HepG2 (cell line): ENCODE data around the gene CCDC73. TPM values are rescaled to one million over a fixed set of nuclear protein-coding genes. Genes with fewer than 3 reads are reported as not detected.
"Not testable (repeated sequence)": the region's sequence is repeated elsewhere in the genome, so short reads cannot be mapped to it uniquely, and the experiment has no call there.

Experiments used
- ATAC-seq: fragments of 200-7000 bp; cut with Tn5 transposase; 3 replicates; pipeline ENCODE4 v1.9.1; 2020; ENCODE audit warnings: mild to moderate bottlenecking, moderate library complexity
- BruUV-seq: library from RNA; stranded (reverse); fragments of 400-500 nt; replicated peaks from 2 replicates; lab custom pipeline; 2021; lab: Mats Ljungman, UMichigan
- CTCF ChIA-PET: fragments of 300-600 bp; formaldehyde crosslinking; extraction: SDS; loops from one replicate; lab custom pipeline; 2021; ENCODE audit warnings: low total read pairs, inconsistent platforms, low intra/inter-chr PET ratio; lab: Yijun Ruan, JAX
- POLR2A ChIA-PET: fragments of 350-600 bp; sonication (Branson Sonifier 250); formaldehyde crosslinking; loops from one replicate; lab custom pipeline; 2020; ENCODE audit warnings: antibody characterized with exemption, inconsistent platforms; lab: Yijun Ruan, JAX
- DNase-seq: peaks from one replicate; pipeline ENCODE4 v3.0.0-alpha.2; 2015; ENCODE audit warnings: low spot score
- FAIRE-seq: peaks from 3 replicates; lab custom pipeline; 2011; peaks lifted over from hg19 to GRCh38; lab: Jason Lieb, UNC
- H2AFZ ChIP-seq: one replicate; pipeline ENCODE4 v1.6.1; 2011; ENCODE audit warnings: low read length, inconsistent platforms
- H3K27ac ChIP-seq: fragments of 300-600 bp; 3 replicates; pipeline ENCODE4 v1.8.0; 2011; ENCODE audit warnings: mixed run types, mild to moderate bottlenecking, mixed read lengths, low read length, inconsistent platforms; ENCODE audit not compliant: insufficient read depth; ENCODE audit errors: extremely low read length
- H3K27me3 ChIP-seq, 2 experiments: fragments of 200-600 bp in 1 of 2; 2 replicates in 1 of 2; 3 replicates in 1 of 2; pipeline versions ENCODE4 v1.6.0 to v1.8.0; 2011; ENCODE audit warnings: low read length in 2 of 2, mild to moderate bottlenecking in 2 of 2, moderate library complexity in 2 of 2, inconsistent platforms in 1 of 2; ENCODE audit not compliant: insufficient read depth in 2 of 2, control insufficient read depth in 1 of 2
- H3K36me3 ChIP-seq, 2 experiments: fragments of 200-600 bp in 1 of 2; replicated peaks in 1 of 2; 2 replicates in 1 of 2; 3 replicates in 1 of 2; pipeline versions ENCODE4 v1.5.1 to v1.8.0; 2011; ENCODE audit warnings: low read length in 2 of 2, inconsistent platforms in 1 of 2; ENCODE audit not compliant: insufficient read depth in 2 of 2, control insufficient read depth in 1 of 2
- H3K4me1 ChIP-seq: 2 replicates; pipeline ENCODE4 v1.5.1; 2012; ENCODE audit warnings: low read length, inconsistent platforms; ENCODE audit not compliant: insufficient read depth
- H3K4me2 ChIP-seq: 2 replicates; pipeline ENCODE4 v1.6.0; 2011; ENCODE audit warnings: low read depth, low read length, inconsistent platforms
- H3K4me3 ChIP-seq, 3 experiments: fragments of 200-600 bp in 1 of 3; sonication (generic), shearing (Covaris generic) in 1 of 3; replicated peaks in 1 of 3; 2 replicates each; pipeline ENCODE4 v1.5.1; 2011 to 2016; ENCODE audit warnings: low read length in 3 of 3, inconsistent platforms in 2 of 3, low read depth in 2 of 3, mild to moderate bottlenecking in 2 of 3, control low read depth in 1 of 3, mixed read lengths in 1 of 3; ENCODE audit not compliant: insufficient read depth in 1 of 3
- H3K79me2 ChIP-seq: one replicate; pipeline ENCODE4 v1.6.1; 2011; ENCODE audit warnings: low read length, inconsistent platforms; ENCODE audit not compliant: insufficient read depth
- H3K9ac ChIP-seq: 2 replicates; pipeline ENCODE4 v1.6.0; 2011; ENCODE audit warnings: mild to moderate bottlenecking, low read depth, low read length, inconsistent platforms; ENCODE audit not compliant: insufficient read depth
- H3K9me3 ChIP-seq: 2 replicates; pipeline ENCODE4 v1.5.1; 2012; ENCODE audit warnings: mild to moderate bottlenecking, low read length
- H4K20me1 ChIP-seq: 2 replicates; pipeline ENCODE4 v1.6.0; 2011; ENCODE audit warnings: inconsistent platforms, mild to moderate bottlenecking, low read length, moderate library complexity; ENCODE audit not compliant: insufficient read depth
- ARHGAP35 ChIP-seq: sonication (generic); formaldehyde crosslinking; IDR thresholded peaks from 2 replicates; pipeline ENCODE4 v1.9.0; 2022; ENCODE audit warnings: mild to moderate bottlenecking, inconsistent platforms, moderate library complexity, missing genetic modification reagents, borderline replicate concordance
- MBD4 ChIP-seq: IDR thresholded peaks from 2 replicates; pipeline ENCODE4 v1.6.1; 2012; ENCODE audit warnings: low read length, inconsistent platforms, borderline replicate concordance
- PCBP1 ChIP-seq: fragments of 200-400 bp; formaldehyde crosslinking; IDR thresholded peaks from 2 replicates; pipeline ENCODE4 v1.6.1; 2017; ENCODE audit warnings: mild to moderate bottlenecking, low read depth, low read length, borderline replicate concordance
- PHF20 ChIP-seq: sonication (generic); formaldehyde crosslinking; IDR thresholded peaks from 2 replicates; pipeline ENCODE4 v1.5.0; 2020; ENCODE audit warnings: mild to moderate bottlenecking, missing genetic modification reagents
- SRF ChIP-seq: IDR thresholded peaks from 2 replicates; pipeline ENCODE4 v1.6.1; 2011; ENCODE audit warnings: mild to moderate bottlenecking, low read depth, low read length, moderate library complexity
- TSC22D2 ChIP-seq: sonication (generic); formaldehyde crosslinking; IDR thresholded peaks from 2 replicates; pipeline ENCODE4 v1.5.1; 2020; ENCODE audit warnings: missing genetic modification reagents, mild to moderate bottlenecking, borderline replicate concordance
- ZFP36L2 ChIP-seq: sonication (generic); formaldehyde crosslinking; IDR thresholded peaks from 2 replicates; pipeline ENCODE4 v1.4.0; 2020; ENCODE audit warnings: missing genetic modification reagents
- ZFP37 ChIP-seq: sonication (generic); formaldehyde crosslinking; IDR thresholded peaks from 2 replicates; pipeline ENCODE4 v1.4.0; 2020; ENCODE audit warnings: missing genetic modification reagents, borderline replicate concordance
- ZNF30 ChIP-seq: sonication (generic); formaldehyde crosslinking; IDR thresholded peaks from 2 replicates; pipeline ENCODE4 v1.5.0; 2020; ENCODE audit warnings: mild to moderate bottlenecking, missing genetic modification reagents
- WGBS: methylation state at CpG from one replicate; pipeline ENCODE4 v1.1.6; 2017; ENCODE audit warnings: low lambda C conversion rate; 5-methylcytosine and 5-hydroxymethylcytosine counted together
- in situ Hi-C: cut with HindIII; loops from 2 replicates; pipeline ENCODE4 v1.10.0; 2017; ENCODE audit warnings: low pct_unique_long_range_greater_than_20kb; ENCODE audit not compliant: extremely low pct_ligation_motif_present
- intact Hi-C: fragments of 100-400 bp; cut with micrococcal nuclease; formaldehyde crosslinking; loops from one replicate; pipeline ENCODE4 v1.10.0; 2022; ENCODE audit not compliant: unreplicated experiment
- polyA plus RNA-seq, 8 experiments: library from polyadenylated mRNA; depleted of rRNA in 3 of 8; stranded (reverse) in 7 of 8; unstranded in 1 of 8; fragments of >200 nt; fragmentation: Illumina TruSeq in 4 of 8; extraction: Trizol in 4 of 8; gene quantifications; 2 replicates each; pipeline versions ENCODE4 v1.2.1 to v1.2.3, GENCODE V29; 2011 to 2016; ENCODE audit warnings: low read depth in 4 of 8, missing spikeins in 1 of 8, mixed read lengths in 1 of 8; ENCODE audit not compliant: insufficient read depth in 1 of 8
- total RNA-seq, 5 experiments: library from RNA; depleted of rRNA; stranded (reverse); fragments of >200 nt; fragmentation: Illumina TruSeq; extraction: Trizol; gene quantifications; 2 replicates each; pipeline ENCODE4 v1.2.3, GENCODE V29; 2016; ENCODE audit warnings: low read depth in 1 of 5

Gene CCDC73
- total and polyA plus RNA-seq, 2 of the 13 experiments (the other 11 are each of a cell fraction or from before 2014, with no cell fraction given), result 0.01 to 0.11 TPM

DNA sequence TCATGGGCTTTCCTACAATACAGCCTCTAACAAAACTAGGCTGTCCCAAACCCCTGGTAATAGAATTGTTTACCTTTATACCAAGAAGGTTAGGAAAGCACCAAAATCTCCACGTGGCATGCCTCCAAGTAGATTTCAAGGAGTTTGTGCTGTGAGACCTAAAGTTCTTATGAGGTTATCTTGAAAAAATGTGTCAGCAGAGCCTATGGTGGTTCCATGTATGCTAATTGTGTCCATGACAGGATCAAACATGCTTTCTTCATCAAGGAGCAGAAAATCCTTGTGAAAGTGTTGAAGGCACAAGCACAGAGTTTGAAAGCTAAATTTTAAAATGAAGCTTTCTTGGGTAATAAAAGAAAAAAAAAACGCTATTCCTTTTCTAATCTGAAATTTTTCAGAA is 36.2 kb downstream of the CCDC73 start:
- H3K4me1 ChIP-seq, result no peaks in the 10 kb centered on the region
- FAIRE-seq (no peak), ATAC-seq (no peak)
- in situ Hi-C loops, result no loop called here
- H3K9me3 ChIP-seq, result no peaks in the 10 kb centered on the region
- no peaks in the 10 kb centered on the region for H3K79me2 ChIP-seq
- POLR2A ChIA-PET, result no interaction called here
- no peak overlapping the region for H3K27ac ChIP-seq
- TF ChIP-seq MBD4, result no peak
- TF ChIP-seq PCBP1, result no peak
- TF ChIP-seq SRF, result no peak
- TF ChIP-seq ZNF30, result no peak
- no peak for TF ChIP-seq TSC22D2 (CRISPR knock-in tag)
- no peak for TF ChIP-seq ARHGAP35 (CRISPR knock-in tag)
- TF ChIP-seq ZFP36L2 (CRISPR knock-in tag), result no peak
- TF ChIP-seq PHF20 (CRISPR knock-in tag), result no peak
- TF ChIP-seq ZFP37 (CRISPR knock-in tag), result no peak
- TF ChIP-seq, all 625 proteins: peak for 0
- Histone ChIP-seq H3K4me2 (no peak overlapping the region), H3K4me3 (no peak overlapping the region), H4K20me1 (no peaks in the 10 kb centered on the region), H3K9ac (no peak overlapping the region), H2AFZ (no peak overlapping the region), H3K36me3 (no peaks in the 10 kb centered on the region), H3K27me3 (no peaks in the 10 kb centered on the region)
- intact Hi-C loops, result no loop called here
- no TSS peak for BruUV-seq
- no peak for DNase-seq
- CTCF ChIA-PET, result no interaction called here
- 0% methylated on average over 2 of the region's 2 CpGs for WGBS

DNA sequence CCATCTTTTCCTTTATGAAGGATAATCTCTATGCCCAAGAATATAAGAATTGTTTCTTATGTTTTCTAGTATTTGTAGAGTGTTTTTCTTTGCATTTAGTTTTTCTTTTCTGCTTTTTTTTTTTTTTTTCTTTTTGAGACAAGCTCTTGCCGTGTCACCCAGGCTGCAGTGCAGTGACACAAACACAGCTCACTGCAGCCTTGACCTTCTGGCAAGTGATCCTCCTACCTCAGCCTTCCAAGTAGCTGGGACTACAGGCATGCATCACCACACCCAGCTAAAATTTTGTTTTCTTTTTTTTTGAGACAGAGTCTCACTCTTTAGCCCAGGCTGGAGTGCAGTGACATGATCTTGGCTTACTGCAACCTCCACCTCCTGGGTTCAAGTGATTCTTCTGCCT is 41.3 kb downstream of the CCDC73 start:
- H3K9me3 ChIP-seq, intact Hi-C loops, CTCF ChIA-PET, in situ Hi-C loops, H3K27ac ChIP-seq, H3K4me2 ChIP-seq, H3K9ac ChIP-seq, H3K4me1 ChIP-seq, POLR2A ChIA-PET, BruUV-seq, ATAC-seq, H3K4me3 ChIP-seq, H4K20me1 ChIP-seq, H3K79me2 ChIP-seq, H2AFZ ChIP-seq, FAIRE-seq, DNase-seq, H3K27me3 ChIP-seq, H3K36me3 ChIP-seq: not testable (repeated sequence)
- WGBS, result 0% methylated on average over 1 of the region's 1 CpG
